GM12872 (cell line): ENCODE results near the gene ITGAL.

Experiments used
- TF ChIP-seq, protein P1 (sequence below): IDR thresholded peaks from 3 replicates; pipeline ENCODE4 v1.5.1; 2011; ENCODE audit warnings: low read depth, mild to moderate bottlenecking, low read length, moderate library complexity; ENCODE audit not compliant: insufficient read depth

Gene ITGAL

DNA sequence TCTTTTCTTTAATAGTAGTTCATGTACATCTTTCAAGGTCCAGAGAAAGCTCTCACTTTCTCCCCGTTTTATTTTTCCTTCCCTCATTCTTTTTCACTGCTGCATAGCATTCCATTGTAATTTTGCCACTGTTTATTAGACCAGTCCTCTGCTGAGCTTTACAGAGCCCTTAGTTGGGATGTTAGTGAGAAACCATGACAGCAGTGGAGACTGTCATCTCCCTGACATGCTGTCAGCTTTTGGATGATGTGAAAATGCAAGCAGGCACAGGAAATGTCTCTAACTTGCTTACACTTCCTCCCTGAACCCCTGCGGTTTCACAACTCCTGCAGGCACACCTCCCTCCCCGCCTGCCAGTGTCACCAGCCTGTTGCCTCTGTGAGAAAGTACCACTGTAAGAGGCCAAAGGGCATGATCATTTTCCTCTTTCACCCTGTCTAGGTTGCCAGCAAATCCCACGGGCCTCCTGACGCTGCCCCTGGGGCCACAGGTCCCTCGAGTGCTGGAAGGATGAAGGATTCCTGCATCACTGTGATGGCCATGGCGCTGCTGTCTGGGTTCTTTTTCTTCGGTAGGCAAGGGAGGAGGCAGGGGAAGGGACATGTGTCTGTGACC is at the start of gene ITGAL:
Gene ITGAL (plus strand): TSS at position 415 of the 615 bp plus-strand sequence. CDS start 96 bp downstream, at position 511.
- TF ChIP-seq, protein P1, sequence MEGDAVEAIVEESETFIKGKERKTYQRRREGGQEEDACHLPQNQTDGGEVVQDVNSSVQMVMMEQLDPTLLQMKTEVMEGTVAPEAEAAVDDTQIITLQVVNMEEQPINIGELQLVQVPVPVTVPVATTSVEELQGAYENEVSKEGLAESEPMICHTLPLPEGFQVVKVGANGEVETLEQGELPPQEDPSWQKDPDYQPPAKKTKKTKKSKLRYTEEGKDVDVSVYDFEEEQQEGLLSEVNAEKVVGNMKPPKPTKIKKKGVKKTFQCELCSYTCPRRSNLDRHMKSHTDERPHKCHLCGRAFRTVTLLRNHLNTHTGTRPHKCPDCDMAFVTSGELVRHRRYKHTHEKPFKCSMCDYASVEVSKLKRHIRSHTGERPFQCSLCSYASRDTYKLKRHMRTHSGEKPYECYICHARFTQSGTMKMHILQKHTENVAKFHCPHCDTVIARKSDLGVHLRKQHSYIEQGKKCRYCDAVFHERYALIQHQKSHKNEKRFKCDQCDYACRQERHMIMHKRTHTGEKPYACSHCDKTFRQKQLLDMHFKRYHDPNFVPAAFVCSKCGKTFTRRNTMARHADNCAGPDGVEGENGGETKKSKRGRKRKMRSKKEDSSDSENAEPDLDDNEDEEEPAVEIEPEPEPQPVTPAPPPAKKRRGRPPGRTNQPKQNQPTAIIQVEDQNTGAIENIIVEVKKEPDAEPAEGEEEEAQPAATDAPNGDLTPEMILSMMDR: no peak

- TF ChIP-seq, protein P1: no peak
These were observed 44.5 kb upstream of the ITGAL start for GRCh38 chr16:30428055-30428454.

DNA sequence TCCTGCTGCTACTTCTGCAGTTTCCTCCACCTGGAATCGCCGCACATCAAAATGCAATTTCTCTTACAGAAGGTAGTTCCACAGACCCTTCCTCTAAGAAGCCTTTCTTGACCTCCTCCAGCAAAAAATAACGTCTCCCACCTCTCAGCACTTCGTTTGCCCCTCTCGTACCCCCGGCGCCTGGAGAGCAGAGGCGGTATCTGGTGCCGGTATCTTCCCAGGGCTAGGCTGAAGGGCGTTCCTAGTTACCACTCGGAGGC is 43.2 kb upstream of the ITGAL start:
- TF ChIP-seq, protein P1: no peak

- TF ChIP-seq, protein P1: peak; percentile 84
These were observed 42.7 kb upstream of the ITGAL start, which contains the start of gene DCTPP1 for GRCh38 chr16:30429678-30430427. Gene DCTPP1 (minus strand): TSS chr16:30430030. CDS start chr16:30429980, 50 bp downstream.

DNA sequence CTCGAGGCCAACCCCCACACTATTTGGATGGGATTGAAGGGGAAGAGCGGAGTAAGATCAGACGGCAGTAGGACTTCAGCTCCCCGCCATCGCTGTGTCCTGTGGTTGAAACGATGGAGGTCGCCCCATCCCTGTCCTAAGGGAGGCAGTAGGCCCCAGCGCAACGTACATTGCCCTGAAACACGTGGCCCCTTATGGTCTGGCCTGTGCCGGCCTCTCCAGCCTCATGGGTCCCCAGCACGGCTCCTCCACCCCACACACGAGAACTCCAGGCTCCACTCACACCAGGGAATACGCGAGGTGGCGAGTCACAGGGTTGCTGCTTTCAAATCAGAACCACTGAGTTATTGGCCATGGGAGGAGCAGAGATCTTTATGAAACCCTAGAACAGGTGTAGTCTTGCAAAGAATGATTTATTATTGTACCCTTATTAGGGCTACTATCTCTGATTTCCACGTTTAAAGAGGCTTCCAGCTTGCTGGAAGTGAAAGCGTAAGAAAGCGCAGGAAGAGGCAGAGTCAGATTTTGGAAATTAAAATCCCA is 42.0 kb upstream of the ITGAL start:
- TF ChIP-seq, protein P1: no peak; the same call in 2 of the 3 replicates

DNA sequence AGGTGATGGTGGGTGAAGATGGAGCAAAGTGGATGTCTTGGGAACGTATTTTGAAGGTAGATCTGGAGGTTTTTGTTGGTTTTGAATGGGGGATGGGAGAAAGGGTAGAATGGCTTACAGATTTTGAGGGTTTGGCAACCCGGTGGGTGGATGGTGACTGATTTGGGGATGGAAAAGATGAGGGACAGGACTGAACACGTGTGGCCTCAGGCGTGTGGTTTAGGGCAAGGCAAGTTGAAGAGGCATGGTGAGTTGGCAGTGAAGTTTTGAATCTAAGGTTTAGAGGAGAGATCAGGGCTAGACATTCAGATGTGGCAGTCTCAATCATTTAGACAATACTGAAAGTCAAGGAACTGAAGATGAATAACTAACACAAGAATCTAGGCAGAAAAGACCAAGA is 37.7 kb upstream of the ITGAL start:
- TF ChIP-seq, protein P1: no peak

- TF ChIP-seq, protein P1: no peak
These were observed 35.0 kb upstream of the ITGAL start for GRCh38 chr16:30437511-30438046.
